ENCODE measurements around the gene TNK1.

GRCh38 chr17:7417056-7417655 lies 36.3 kb downstream of the TNK1 start:
- no peak for TF ChIP-seq CTCF (IDR thresholded peaks at IDR 0.05)
- no peak for TF ChIP-seq EZH2 (IDR thresholded peaks at IDR 0.05)
- TF ChIP-seq EZH2phosphoT487 (IDR thresholded peaks at IDR 0.05): no peak

All from neural progenitor cell (in vitro differentiated cells).